ENCODE measurements around the gene PADI3. TPM values are rescaled to one million over a fixed set of nuclear protein-coding genes. Genes with fewer than 3 reads are reported as not detected.

The PADI3 gene
- total and polyA plus RNA-seq, 4 donors, result 0.13 TPM; not detected in 3

GRCh38 chr1:17264470-17264869, 15.6 kb downstream of the PADI3 start:
- Histone ChIP-seq H3K27ac (ENCODE audit: low read depth in 1 of 2, low read length in 1 of 2) (no peak overlapping the region), H3K4me3 (no peak overlapping the region), H3K4me1 (ENCODE audit: control insufficient read depth in 5 of 5, insufficient read depth in 5 of 5, low read length in 5 of 5) (no peaks in the 10 kb centered on the region), H3K27me3 (ENCODE audit: control insufficient read depth in 3 of 3, insufficient read depth in 3 of 3, low read length in 2 of 3) (no peaks in the 10 kb centered on the region), H3K9me3 (ENCODE audit: control insufficient read depth in 4 of 4, insufficient read depth in 3 of 4, low read length in 3 of 4) (peaks cover 0 to 2% (median 0%) of the 10 kb centered on the region in 4 donors), H3K36me3 (ENCODE audit: control insufficient read depth in 4 of 4, insufficient read depth in 4 of 4, low read length in 4 of 4) (no peaks in the 10 kb centered on the region), H3K9ac (ENCODE audit: insufficient read depth in 1 of 2, low read length in 2 of 2) (no peak overlapping the region)
- 93 to 96% methylated on average over 5 of the region's 5 CpGs for whole genome bisulfite sequencing, 2 donors
- no peak for TF ChIP-seq CTCF (IDR thresholded peaks at IDR 0.05; ENCODE audit: control extremely low read depth, extremely low read depth)
- ATAC-seq (ENCODE audit: insufficient read depth, low FRiP score) (no peak), DNase-seq (no peak)

- no peaks in the 10 kb centered on the region for H3K27me3 ChIP-seq (ENCODE audit: control insufficient read depth in 3 of 3, insufficient read depth in 3 of 3, low read length in 2 of 3)
- WGBS, 2 donors, result 82 to 85% methylated on average over 2 of the region's 2 CpGs
- no peak for ATAC-seq (ENCODE audit: insufficient read depth, low FRiP score)
- H3K9ac ChIP-seq (ENCODE audit: insufficient read depth in 1 of 2, low read length in 2 of 2), result no peak overlapping the region
- H3K36me3 ChIP-seq (ENCODE audit: control insufficient read depth in 4 of 4, insufficient read depth in 4 of 4, low read length in 4 of 4), result no peaks in the 10 kb centered on the region
- no peak overlapping the region for H3K4me3 ChIP-seq
- H3K27ac ChIP-seq (ENCODE audit: low read depth in 1 of 2, low read length in 1 of 2), result no peak overlapping the region
- H3K4me1 ChIP-seq (ENCODE audit: control insufficient read depth in 5 of 5, insufficient read depth in 5 of 5, low read length in 5 of 5), result no peaks in the 10 kb centered on the region
- DNase-seq, result no peak
- TF ChIP-seq CTCF (IDR thresholded peaks at IDR 0.05; ENCODE audit: control extremely low read depth, extremely low read depth), result no peak
- H3K9me3 ChIP-seq (ENCODE audit: control insufficient read depth in 4 of 4, insufficient read depth in 3 of 4, low read length in 3 of 4), result peaks cover 0 to 2% (median 0%) of the 10 kb centered on the region in 4 donors
Observed at GRCh38 chr1:17265162-17265561, 16.3 kb downstream of the PADI3 start.

DNA sequence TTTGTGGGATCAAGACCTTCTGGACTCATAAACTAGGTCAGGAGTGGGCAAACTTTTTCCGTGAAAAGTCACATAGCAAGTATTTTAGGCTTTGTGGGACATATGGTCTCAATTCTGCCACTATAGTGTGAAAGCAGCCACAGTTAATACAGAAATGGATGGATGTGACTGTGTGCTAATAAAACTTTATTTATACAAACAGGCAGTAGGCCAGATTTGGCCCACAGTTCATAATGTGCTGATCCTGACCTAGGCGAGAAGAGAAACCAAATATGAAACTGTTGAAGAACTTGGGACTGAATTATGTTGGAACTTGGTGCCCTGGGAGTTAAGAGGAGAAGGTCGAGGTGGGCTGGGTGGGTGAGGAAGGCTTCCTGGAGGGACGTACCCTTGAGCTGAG, 17.1 kb downstream of the PADI3 start:
- DNase-seq (no peak), ATAC-seq (ENCODE audit: insufficient read depth, low FRiP score) (no peak)
- 86 to 91% methylated on average over 4 of the region's 4 CpGs for WGBS, 2 donors
- Histone ChIP-seq H3K4me1 (ENCODE audit: control insufficient read depth in 5 of 5, insufficient read depth in 5 of 5, low read length in 5 of 5) (no peaks in the 10 kb centered on the region), H3K9me3 (ENCODE audit: control insufficient read depth in 4 of 4, insufficient read depth in 3 of 4, low read length in 3 of 4) (peaks cover 0 to 2% (median 0%) of the 10 kb centered on the region in 4 donors), H3K27ac (ENCODE audit: low read depth in 1 of 2, low read length in 1 of 2) (no peak overlapping the region), H3K27me3 (ENCODE audit: control insufficient read depth in 3 of 3, insufficient read depth in 3 of 3, low read length in 2 of 3) (no peaks in the 10 kb centered on the region), H3K36me3 (ENCODE audit: control insufficient read depth in 4 of 4, insufficient read depth in 4 of 4, low read length in 4 of 4) (no peaks in the 10 kb centered on the region), H3K4me3 (no peak overlapping the region), H3K9ac (ENCODE audit: insufficient read depth in 1 of 2, low read length in 2 of 2) (no peak overlapping the region)
- no peak for TF ChIP-seq CTCF (IDR thresholded peaks at IDR 0.05; ENCODE audit: control extremely low read depth, extremely low read depth)

All from lung (tissue), 12 donors.